ENCODE measurements around the gene MCTP1. TPM values are rescaled to one million over a fixed set of nuclear protein-coding genes. Genes with fewer than 3 reads are reported as not detected.
"Not testable (repeated sequence)": the region's sequence is repeated elsewhere in the genome, so short reads cannot be mapped to it uniquely, and the experiment has no call there.

Gene MCTP1
- total RNA-seq, 1 donor from 2014 or later, result 63.6 TPM

- DNase-seq (ENCODE audit: low read depth, low spot score), result no peak
Observed at GRCh38 chr5:94969174-94969573, 315.7 kb downstream of the MCTP1 start.

GRCh38 chr5:94968507-94969095 is 316.3 kb downstream of the MCTP1 start:
- peak; percentile 27 for DNase-seq (ENCODE audit: low read depth, low spot score)

- DNase-seq (ENCODE audit: low read depth, low spot score), result no peak
Observed at GRCh38 chr5:94967525-94967924, 317.4 kb downstream of the MCTP1 start.

GRCh38 chr5:94959279-94959678 is 325.6 kb downstream of the MCTP1 start:
- not testable (repeated sequence) for DNase-seq (ENCODE audit: low read depth, low spot score)

GRCh38 chr5:94945656-94946055 is 339.2 kb downstream of the MCTP1 start:
- DNase-seq (ENCODE audit: low read depth, low spot score), result no peak

GRCh38 chr5:94944160-94944559 is 340.7 kb downstream of the MCTP1 start:
- no peak for DNase-seq (ENCODE audit: low read depth, low spot score)

GRCh38 chr5:94941122-94941755 is 343.7 kb downstream of the MCTP1 start:
- DNase-seq (ENCODE audit: low read depth, low spot score), result no peak

- DNase-seq (ENCODE audit: low read depth, low spot score), result no peak
Observed at GRCh38 chr5:94932259-94932658, 352.6 kb downstream of the MCTP1 start.

GRCh38 chr5:94928891-94929290 is 356.0 kb downstream of the MCTP1 start:
- DNase-seq (ENCODE audit: low read depth, low spot score), result no peak

GRCh38 chr5:94920570-94920969 is 364.3 kb downstream of the MCTP1 start:
- no peak for DNase-seq (ENCODE audit: low read depth, low spot score)

GRCh38 chr5:94916619-94917018 is 368.3 kb downstream of the MCTP1 start:
- DNase-seq (ENCODE audit: low read depth, low spot score), result no peak

- no peak for DNase-seq (ENCODE audit: low read depth, low spot score)
Observed at GRCh38 chr5:94911276-94911675, 373.6 kb downstream of the MCTP1 start.

- no peak for DNase-seq (ENCODE audit: low read depth, low spot score)
Observed at GRCh38 chr5:94910721-94911120, 374.2 kb downstream of the MCTP1 start.

GRCh38 chr5:94908889-94909480 is 375.9 kb downstream of the MCTP1 start:
- DNase-seq (ENCODE audit: low read depth, low spot score), result no peak

GRCh38 chr5:94906750-94907149 is 378.1 kb downstream of the MCTP1 start:
- no peak for DNase-seq (ENCODE audit: low read depth, low spot score)

GRCh38 chr5:94903726-94904125 is 381.2 kb downstream of the MCTP1 start:
- no peak for DNase-seq (ENCODE audit: low read depth, low spot score)

- no peak for DNase-seq (ENCODE audit: low read depth, low spot score)
Observed at GRCh38 chr5:94901191-94901979, 383.5 kb downstream of the MCTP1 start.

- no peak for DNase-seq (ENCODE audit: low read depth, low spot score)
Observed at GRCh38 chr5:94900006-94900505, 384.8 kb downstream of the MCTP1 start.

GRCh38 chr5:94893412-94894135 is 391.3 kb downstream of the MCTP1 start:
- DNase-seq (ENCODE audit: low read depth, low spot score), result no peak

GRCh38 chr5:94891972-94892371 is 392.9 kb downstream of the MCTP1 start:
- no peak for DNase-seq (ENCODE audit: low read depth, low spot score)

GRCh38 chr5:94891565-94891964 is 393.3 kb downstream of the MCTP1 start:
- DNase-seq (ENCODE audit: low read depth, low spot score), result no peak

Measured in pulmonary artery endothelial cell (primary cell).